22Rv1 (cell line): ENCODE data around the gene SLA2.

ENCODE experiments used
- H3K27ac ChIP-seq: fragments of 450-650 bp; 2 replicates; pipeline ENCODE4 v1.5.1; 2017
- ZFX ChIP-seq: fragments of 450-650 bp; IDR thresholded peaks from 2 replicates; pipeline ENCODE4 v1.6.1; 2017; ENCODE audit warnings: antibody characterized with exemption, borderline replicate concordance
- TF ChIP-seq, protein P1 (sequence below): fragments of 450-650 bp; IDR thresholded peaks from 2 replicates; pipeline ENCODE4 v1.5.1; 2017; ENCODE audit warnings: mild to moderate bottlenecking

SLA2 gene

DNA sequence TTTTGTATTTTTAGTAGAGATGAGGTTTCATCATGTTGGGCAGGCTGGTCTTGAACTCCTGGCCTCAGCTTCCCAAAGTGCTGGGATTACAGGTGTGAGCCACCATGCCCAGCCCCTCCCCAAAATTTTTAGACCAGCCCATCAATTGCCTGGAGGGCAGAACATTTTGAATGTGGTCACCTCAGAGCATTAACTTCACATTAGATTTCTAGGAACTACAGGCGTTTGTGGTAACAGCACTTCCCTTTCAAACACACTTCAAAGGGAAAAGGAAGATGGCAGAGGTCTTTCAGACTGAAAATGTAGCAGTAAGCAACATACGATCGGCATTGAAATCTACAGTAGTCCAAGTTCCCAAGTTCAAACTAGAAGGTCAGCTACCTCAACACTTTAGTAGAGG lies 12.3 kb upstream of the SLA2 start:
- no peak for TF ChIP-seq ZFX
- TF ChIP-seq, protein P1, sequence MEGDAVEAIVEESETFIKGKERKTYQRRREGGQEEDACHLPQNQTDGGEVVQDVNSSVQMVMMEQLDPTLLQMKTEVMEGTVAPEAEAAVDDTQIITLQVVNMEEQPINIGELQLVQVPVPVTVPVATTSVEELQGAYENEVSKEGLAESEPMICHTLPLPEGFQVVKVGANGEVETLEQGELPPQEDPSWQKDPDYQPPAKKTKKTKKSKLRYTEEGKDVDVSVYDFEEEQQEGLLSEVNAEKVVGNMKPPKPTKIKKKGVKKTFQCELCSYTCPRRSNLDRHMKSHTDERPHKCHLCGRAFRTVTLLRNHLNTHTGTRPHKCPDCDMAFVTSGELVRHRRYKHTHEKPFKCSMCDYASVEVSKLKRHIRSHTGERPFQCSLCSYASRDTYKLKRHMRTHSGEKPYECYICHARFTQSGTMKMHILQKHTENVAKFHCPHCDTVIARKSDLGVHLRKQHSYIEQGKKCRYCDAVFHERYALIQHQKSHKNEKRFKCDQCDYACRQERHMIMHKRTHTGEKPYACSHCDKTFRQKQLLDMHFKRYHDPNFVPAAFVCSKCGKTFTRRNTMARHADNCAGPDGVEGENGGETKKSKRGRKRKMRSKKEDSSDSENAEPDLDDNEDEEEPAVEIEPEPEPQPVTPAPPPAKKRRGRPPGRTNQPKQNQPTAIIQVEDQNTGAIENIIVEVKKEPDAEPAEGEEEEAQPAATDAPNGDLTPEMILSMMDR: no peak
- H3K27ac ChIP-seq: no peak overlapping the region

DNA sequence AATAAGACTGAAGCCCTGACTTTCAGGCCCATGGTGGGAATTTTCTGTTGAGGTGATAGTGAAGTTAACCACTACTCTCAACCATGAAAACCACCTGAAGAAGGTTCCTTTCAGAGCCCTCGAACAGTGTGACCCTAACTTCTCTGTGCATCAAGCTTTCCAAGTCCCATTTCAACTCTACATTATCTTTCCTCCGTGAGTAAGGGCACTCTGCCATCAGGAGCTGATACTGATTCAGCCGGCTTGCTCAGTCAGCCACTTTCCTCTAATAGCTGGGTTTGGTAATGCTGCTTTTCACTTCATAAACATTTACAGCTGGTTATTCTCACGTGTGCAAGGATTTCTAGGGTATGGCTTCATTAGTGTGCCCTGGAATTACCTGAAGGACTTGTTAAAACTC lies 10.7 kb upstream of the SLA2 start:
- TF ChIP-seq, protein P1: no peak
- TF ChIP-seq ZFX: no peak

DNA sequence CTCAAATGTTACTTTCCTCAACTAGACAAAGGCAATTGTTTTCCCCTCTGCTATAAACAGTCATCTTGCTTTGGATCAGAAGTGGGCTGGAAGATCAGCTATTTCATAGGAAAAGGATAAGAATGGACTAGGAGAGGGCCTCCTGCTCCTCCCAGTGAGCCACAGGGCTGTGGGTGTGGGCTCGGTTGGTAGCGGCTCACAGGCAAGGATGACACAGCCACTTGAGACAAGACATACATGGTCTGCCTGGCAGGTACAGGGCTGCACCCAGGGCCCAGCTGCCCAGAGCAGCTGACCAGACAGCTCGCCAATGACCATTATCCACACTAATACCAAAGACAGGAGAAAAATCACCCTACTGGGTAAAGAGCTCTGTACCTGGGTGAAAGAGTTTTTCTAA lies 9.0 kb upstream of the SLA2 start:
- TF ChIP-seq, protein P1: no peak
- no peak for TF ChIP-seq ZFX
- H3K27ac ChIP-seq: no peak overlapping the region

More for the DNA sequence above, 10.7 kb upstream of the SLA2 start:
- H3K27ac ChIP-seq: no peak overlapping the region

DNA sequence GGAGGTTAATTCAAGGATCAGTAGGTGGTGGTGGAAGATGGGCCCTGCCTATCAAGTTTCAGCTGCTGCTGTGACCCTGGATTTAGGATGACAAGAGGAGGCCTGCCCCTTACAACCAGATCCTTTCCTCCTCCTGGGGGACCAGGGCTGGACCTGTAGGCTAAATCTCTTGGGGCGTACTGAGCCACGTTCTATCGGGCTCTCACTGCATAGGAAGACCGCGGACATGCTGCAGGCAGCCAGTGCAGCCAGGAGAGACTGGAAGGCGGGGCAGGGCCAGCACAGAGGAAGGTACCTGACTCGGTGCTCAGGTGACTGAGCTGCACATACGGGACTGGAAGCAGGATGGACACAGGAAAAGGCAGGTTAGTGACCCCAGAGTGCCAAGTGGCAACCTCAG lies 8.5 kb upstream of the SLA2 start:
- TF ChIP-seq ZFX: no peak
- TF ChIP-seq, protein P1: no peak

GRCh38 chr20:36653456-36653855 lies 7.5 kb upstream of the SLA2 start:
- TF ChIP-seq, protein P1: no peak
- TF ChIP-seq ZFX: no peak
- H3K27ac ChIP-seq: no peak overlapping the region

More for the DNA sequence above, 8.5 kb upstream of the SLA2 start:
- no peak overlapping the region for H3K27ac ChIP-seq

- no peak overlapping the region for H3K27ac ChIP-seq
- TF ChIP-seq, protein P1: no peak
- no peak for TF ChIP-seq ZFX
Measured at GRCh38 chr20:36647196-36648121, 1.5 kb upstream of the SLA2 start.

DNA sequence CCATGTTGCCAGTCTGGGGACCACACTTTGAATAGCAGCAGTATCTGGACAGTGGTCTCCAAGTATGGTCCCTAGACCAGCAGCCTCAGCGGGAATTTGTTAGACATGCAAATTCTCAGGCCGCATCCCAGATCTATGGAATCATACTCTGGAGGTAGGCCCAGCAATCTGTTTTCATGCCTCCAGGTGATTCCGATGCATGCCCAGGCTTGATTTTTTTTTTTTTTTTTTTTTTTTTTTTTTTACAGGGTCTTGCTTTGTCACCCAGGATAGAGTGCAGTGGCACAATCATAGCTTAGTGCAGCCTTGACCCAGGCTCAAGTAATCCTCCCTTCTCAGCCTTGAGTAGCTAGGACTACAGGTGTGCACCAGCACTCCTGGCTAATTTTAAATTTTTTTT lies 682 bp upstream of the SLA2 start:
- TF ChIP-seq, protein P1: no peak
- TF ChIP-seq ZFX: no peak
- no peak overlapping the region for H3K27ac ChIP-seq
